AG10803 (cell line): Measurements from ENCODE around the gene TMIGD3.

Experiments used
- DNase-seq: peaks from one replicate; pipeline ENCODE4 v3.0.0; 2010; ENCODE audit warnings: low read depth
- H3K4me3 ChIP-seq: 2 replicates; pipeline ENCODE4 v1.5.1; 2011; ENCODE audit warnings: mild to moderate bottlenecking, low read length, control low read depth
- TF ChIP-seq, protein P1 (sequence below): conservative IDR thresholded peaks from 2 replicates; pipeline ENCODE4 v1.5.1; 2011; ENCODE audit warnings: mild to moderate bottlenecking, low read length, control low read depth, inconsistent platforms

The TMIGD3 gene

DNA sequence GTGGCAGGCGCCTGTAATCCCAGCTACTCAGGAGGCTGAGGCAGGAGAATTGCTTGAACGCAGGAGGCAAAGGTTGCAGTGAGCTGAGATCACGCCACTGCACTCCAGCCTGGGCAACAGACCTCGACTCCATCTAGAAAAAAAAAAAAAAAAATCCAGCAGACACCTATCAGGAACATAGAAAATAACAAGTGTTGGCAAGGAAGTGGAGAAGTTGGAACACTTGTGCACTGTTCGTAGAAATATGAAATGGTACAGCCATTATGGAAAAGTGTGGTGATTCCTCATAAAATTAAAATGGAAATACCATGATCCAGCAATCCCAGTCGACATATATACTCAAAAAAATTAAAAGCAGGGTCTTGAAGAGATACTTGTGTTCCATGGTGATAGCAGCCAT, 41.7 kb downstream of the TMIGD3 start:
- DNase-seq, result no peak
- TF ChIP-seq, protein P1, sequence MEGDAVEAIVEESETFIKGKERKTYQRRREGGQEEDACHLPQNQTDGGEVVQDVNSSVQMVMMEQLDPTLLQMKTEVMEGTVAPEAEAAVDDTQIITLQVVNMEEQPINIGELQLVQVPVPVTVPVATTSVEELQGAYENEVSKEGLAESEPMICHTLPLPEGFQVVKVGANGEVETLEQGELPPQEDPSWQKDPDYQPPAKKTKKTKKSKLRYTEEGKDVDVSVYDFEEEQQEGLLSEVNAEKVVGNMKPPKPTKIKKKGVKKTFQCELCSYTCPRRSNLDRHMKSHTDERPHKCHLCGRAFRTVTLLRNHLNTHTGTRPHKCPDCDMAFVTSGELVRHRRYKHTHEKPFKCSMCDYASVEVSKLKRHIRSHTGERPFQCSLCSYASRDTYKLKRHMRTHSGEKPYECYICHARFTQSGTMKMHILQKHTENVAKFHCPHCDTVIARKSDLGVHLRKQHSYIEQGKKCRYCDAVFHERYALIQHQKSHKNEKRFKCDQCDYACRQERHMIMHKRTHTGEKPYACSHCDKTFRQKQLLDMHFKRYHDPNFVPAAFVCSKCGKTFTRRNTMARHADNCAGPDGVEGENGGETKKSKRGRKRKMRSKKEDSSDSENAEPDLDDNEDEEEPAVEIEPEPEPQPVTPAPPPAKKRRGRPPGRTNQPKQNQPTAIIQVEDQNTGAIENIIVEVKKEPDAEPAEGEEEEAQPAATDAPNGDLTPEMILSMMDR, result no peak
- no peak overlapping the region for H3K4me3 ChIP-seq

DNA sequence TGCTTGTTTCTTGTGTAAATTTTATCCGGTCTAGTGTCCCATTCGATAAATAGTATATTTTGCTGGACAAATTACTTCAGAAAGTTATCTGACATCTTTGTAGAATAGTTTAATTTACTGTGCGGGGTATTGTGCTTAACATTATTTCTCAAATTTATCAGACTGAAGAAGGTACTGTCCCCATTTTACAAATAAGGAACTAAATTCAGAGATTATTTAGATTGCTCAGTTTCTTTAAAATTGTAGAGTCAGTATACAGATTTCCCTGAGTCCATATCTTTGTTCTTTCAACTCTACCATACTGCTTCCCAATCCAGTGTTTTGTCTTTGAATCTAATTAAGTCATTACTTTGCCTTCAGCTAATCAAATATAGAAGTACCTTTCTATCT, 47.8 kb downstream of the TMIGD3 start:
- no peak overlapping the region for H3K4me3 ChIP-seq
- TF ChIP-seq, protein P1, result no peak
- no peak for DNase-seq

DNA sequence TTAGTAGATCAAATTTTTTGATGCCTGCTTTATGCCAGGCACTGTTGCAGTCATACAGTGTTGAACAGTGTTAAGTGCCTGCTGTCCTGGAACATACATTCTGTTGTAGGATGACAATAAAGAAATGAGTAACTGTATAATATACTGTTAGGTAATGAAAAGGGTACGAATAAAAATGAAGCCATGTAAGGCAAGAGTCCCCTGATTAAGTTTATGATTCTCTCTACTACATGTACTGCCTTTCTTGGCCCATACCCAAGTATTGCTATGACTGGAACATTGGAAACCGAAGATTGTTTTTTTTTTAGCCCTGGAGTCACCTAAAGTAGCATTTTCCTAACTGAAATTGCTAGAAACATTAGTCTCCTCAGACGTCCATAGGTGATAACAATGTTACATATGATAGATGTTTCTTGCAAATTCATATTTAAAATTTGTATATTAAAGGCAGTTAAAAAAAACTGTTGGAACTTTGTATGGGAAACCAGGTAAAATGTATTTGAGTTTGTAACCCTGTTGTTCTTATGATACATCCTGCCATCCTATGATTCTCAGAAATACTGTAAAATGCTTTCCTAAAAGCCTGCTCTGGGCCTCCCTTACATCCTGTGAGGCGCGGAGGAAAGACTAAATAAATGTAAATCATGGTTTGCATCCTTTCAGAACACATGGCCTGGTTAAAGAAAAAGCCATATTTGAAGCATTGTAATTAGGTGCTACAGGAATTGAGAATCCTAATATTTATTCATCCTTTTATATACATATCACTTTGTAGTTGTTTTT, 48.4 kb downstream of the TMIGD3 start:
- no peak for DNase-seq
- TF ChIP-seq, protein P1, result no peak

DNA sequence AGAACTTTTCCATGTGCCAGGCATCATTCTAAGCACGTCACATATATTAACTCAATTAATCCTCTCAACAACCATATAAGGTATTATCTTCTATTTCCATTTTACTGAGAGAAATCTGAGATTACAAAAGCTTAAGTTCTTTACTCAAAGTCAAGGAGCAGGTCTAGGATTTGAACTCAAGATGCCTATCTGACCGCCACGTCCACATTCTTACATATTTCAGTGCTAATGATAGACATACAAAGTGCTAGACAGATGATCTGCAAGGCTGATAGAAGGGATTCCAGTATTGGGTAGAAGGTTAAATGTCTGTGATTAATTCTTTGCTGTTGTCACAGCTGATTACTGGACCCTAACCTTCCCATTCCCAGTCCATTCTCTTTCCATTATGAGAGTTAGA, 49.7 kb downstream of the TMIGD3 start:
- TF ChIP-seq, protein P1, result no peak
- no peak for DNase-seq
- H3K4me3 ChIP-seq, result no peak overlapping the region

More for the DNA sequence above, 48.4 kb downstream of the TMIGD3 start:
- H3K4me3 ChIP-seq, result no peak overlapping the region

DNA sequence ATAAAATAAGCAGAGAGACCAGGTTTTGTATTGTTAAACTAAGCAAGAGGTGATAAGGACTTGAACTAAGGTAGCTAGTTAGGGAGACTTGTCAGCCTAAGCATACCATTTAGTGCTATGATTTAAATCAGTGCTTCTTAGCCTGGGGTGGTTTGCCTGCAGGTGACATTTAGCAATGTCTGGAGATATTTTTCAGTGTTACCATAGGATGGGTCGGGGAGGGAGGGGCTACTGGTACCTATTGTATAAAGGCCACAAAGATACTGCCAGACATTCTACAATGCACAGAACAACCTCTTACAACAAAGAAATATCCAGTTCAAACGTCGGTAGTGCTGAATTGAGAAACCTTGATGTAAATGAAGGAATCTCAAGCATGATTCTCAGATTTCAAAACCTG, 50.9 kb downstream of the TMIGD3 start:
- DNase-seq, result no peak
- H3K4me3 ChIP-seq, result no peak overlapping the region
- TF ChIP-seq, protein P1, result no peak

DNA sequence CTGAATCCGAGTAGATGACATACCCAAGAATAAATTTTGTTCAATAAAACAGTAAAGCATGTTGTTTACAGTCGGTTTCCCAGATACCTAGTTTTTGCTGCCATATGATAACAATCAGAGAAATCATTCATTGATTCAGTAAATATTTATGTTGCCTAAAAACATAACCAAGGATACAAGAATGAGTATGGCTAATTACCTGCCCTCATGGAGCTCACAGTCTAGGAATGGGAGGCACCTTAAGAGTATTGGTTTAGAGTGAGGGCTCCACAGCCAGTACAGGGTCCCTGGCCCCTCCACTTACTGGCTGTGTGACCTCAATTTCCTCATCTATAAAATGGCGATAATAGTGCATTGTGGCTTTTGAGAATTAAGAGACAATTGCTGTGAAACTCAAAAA, 53.2 kb downstream of the TMIGD3 start:
- TF ChIP-seq, protein P1, result no peak
- peak overlapping the region; percentile 96 for H3K4me3 ChIP-seq
- DNase-seq, result no peak

DNA sequence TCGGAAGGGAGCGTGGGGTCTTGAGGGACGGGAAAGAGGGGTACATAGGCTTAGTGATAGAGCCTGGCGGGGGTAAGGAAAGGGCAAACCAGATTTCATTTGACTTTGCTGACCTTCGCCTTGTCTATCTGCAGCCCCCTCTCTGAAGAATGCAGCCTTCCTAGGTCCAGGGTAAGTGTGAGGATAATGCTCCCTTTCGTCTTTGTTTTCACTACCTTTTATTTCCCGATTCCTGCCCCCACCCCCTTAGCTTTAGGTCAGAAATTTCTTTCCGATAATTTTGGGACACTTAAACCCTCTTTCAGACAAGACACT, 53.8 kb downstream of the TMIGD3 start:
- DNase-seq, result no peak
- TF ChIP-seq, protein P1, result no peak
- peak overlapping the region; percentile 96 for H3K4me3 ChIP-seq
